DND-41 (cell line): ENCODE results near the gene ZNF609.

Experiments
- EZH2 ChIP-seq: IDR thresholded peaks from 3 replicates; pipeline ENCODE4 v1.6.1; 2012; ENCODE audit warnings: borderline replicate concordance, low read depth, mild to moderate bottlenecking, moderate library complexity, low read length, inconsistent platforms; ENCODE audit not compliant: severe bottlenecking
- TF ChIP-seq, protein P1 (sequence below): IDR thresholded peaks from 2 replicates; pipeline ENCODE4 v1.5.1; 2012; ENCODE audit warnings: borderline replicate concordance, low read length, moderate library complexity, mild to moderate bottlenecking; ENCODE audit not compliant: poor library complexity, severe bottlenecking; ENCODE audit errors: extremely low read depth

GRCh38 chr15:64544450-64544849 is 84.1 kb downstream of the ZNF609 start:
- TF ChIP-seq, protein P1, sequence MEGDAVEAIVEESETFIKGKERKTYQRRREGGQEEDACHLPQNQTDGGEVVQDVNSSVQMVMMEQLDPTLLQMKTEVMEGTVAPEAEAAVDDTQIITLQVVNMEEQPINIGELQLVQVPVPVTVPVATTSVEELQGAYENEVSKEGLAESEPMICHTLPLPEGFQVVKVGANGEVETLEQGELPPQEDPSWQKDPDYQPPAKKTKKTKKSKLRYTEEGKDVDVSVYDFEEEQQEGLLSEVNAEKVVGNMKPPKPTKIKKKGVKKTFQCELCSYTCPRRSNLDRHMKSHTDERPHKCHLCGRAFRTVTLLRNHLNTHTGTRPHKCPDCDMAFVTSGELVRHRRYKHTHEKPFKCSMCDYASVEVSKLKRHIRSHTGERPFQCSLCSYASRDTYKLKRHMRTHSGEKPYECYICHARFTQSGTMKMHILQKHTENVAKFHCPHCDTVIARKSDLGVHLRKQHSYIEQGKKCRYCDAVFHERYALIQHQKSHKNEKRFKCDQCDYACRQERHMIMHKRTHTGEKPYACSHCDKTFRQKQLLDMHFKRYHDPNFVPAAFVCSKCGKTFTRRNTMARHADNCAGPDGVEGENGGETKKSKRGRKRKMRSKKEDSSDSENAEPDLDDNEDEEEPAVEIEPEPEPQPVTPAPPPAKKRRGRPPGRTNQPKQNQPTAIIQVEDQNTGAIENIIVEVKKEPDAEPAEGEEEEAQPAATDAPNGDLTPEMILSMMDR, result no peak
- TF ChIP-seq EZH2, result no peak
